ENCODE data around the gene ATP11C.

ATP11C gene

GRCh38 chrX:139801397-139801813, 131.4 kb downstream of the ATP11C start:
- no peak for DNase-seq

- no peak for DNase-seq
Measured at GRCh38 chrX:139798701-139799100, 134.2 kb downstream of the ATP11C start.

- no peak for DNase-seq
Measured at GRCh38 chrX:139795196-139795595, 137.7 kb downstream of the ATP11C start.

GRCh38 chrX:139787601-139788000, 145.3 kb downstream of the ATP11C start:
- DNase-seq = no peak

- no peak for DNase-seq
Measured at GRCh38 chrX:139784807-139785206, 148.0 kb downstream of the ATP11C start.

- DNase-seq = no peak
Measured at GRCh38 chrX:139783959-139784358, 148.9 kb downstream of the ATP11C start.

- no peak for DNase-seq
Measured at GRCh38 chrX:139783030-139783429, 149.8 kb downstream of the ATP11C start.

- no peak for DNase-seq
Measured at GRCh38 chrX:139776599-139776998, 156.3 kb downstream of the ATP11C start.

GRCh38 chrX:139770366-139770765, 162.5 kb downstream of the ATP11C start:
- no peak for DNase-seq

- peak; percentile 27 for DNase-seq
Measured at GRCh38 chrX:139766545-139766983, 166.3 kb downstream of the ATP11C start.

- no peak for DNase-seq
Measured at GRCh38 chrX:139762400-139763183, 170.3 kb downstream of the ATP11C start.

- no peak for DNase-seq
Measured at GRCh38 chrX:139759637-139760036, 173.2 kb downstream of the ATP11C start.

GRCh38 chrX:139758809-139759208, 174.0 kb downstream of the ATP11C start:
- DNase-seq = no peak

GRCh38 chrX:139758250-139758649, 174.6 kb downstream of the ATP11C start:
- DNase-seq = no peak

- no peak for DNase-seq
Measured at GRCh38 chrX:139751053-139751452, 181.8 kb downstream of the ATP11C start.

- DNase-seq = no peak
Measured at GRCh38 chrX:139750390-139750789, 182.5 kb downstream of the ATP11C start.

GRCh38 chrX:139739138-139739537, 193.7 kb downstream of the ATP11C start:
- DNase-seq = no peak

- no peak for DNase-seq
Measured at GRCh38 chrX:139738581-139738980, 194.3 kb downstream of the ATP11C start.

GRCh38 chrX:139736151-139736550, 196.7 kb downstream of the ATP11C start:
- no peak for DNase-seq

GRCh38 chrX:139734996-139735395, 197.9 kb downstream of the ATP11C start:
- DNase-seq = no peak

- no peak for DNase-seq
Measured at GRCh38 chrX:139725720-139726119, 207.1 kb downstream of the ATP11C start.

- no peak for DNase-seq
Measured at GRCh38 chrX:139724626-139725025, 208.2 kb downstream of the ATP11C start.

- DNase-seq = no peak
Measured at GRCh38 chrX:139720979-139721378, 211.9 kb downstream of the ATP11C start.

- DNase-seq = no peak
Measured at GRCh38 chrX:139720136-139720535, 212.7 kb downstream of the ATP11C start.

GRCh38 chrX:139708067-139708466, 224.8 kb downstream of the ATP11C start, which contains the start of gene MCF2:
Gene MCF2, minus strand, starts transcription at chrX:139708167. Its CDS starts 56,423 bp downstream, at chrX:139651744.
- DNase-seq = no peak

All from CD4-positive, alpha-beta T cell treated with Interferon gamma for 1 hour (primary cell).